HUES48 (cell line): Measurements from ENCODE around the gene SEMA3A.

Experiments used
- H3K27ac ChIP-seq: one replicate; pipeline ENCODE4 v1.7.0; 2013; ENCODE audit warnings: low read depth, low read length, inconsistent platforms
- H3K27me3 ChIP-seq: 2 replicates; pipeline ENCODE4 v1.6.1; 2013; ENCODE audit warnings: mild to moderate bottlenecking, low read length; ENCODE audit not compliant: control insufficient read depth, insufficient read depth
- H3K36me3 ChIP-seq: 2 replicates; pipeline ENCODE4 v1.6.1; 2013; ENCODE audit warnings: low read length; ENCODE audit not compliant: control insufficient read depth, insufficient read depth
- H3K4me1 ChIP-seq: 2 replicates; pipeline ENCODE4 v1.6.1; 2013; ENCODE audit warnings: mild to moderate bottlenecking, low read length; ENCODE audit not compliant: control insufficient read depth, insufficient read depth
- H3K4me3 ChIP-seq: 2 replicates; pipeline ENCODE4 v1.5.1; 2013; ENCODE audit warnings: mild to moderate bottlenecking, low read depth, low read length
- H3K9ac ChIP-seq: 2 replicates; pipeline ENCODE4 v1.6.1; 2013; ENCODE audit warnings: mild to moderate bottlenecking, low read depth, low read length, moderate library complexity
- H3K9me3 ChIP-seq: 2 replicates; pipeline ENCODE4 v1.6.1; 2013; ENCODE audit warnings: low read length; ENCODE audit not compliant: control insufficient read depth, insufficient read depth

Gene SEMA3A

DNA sequence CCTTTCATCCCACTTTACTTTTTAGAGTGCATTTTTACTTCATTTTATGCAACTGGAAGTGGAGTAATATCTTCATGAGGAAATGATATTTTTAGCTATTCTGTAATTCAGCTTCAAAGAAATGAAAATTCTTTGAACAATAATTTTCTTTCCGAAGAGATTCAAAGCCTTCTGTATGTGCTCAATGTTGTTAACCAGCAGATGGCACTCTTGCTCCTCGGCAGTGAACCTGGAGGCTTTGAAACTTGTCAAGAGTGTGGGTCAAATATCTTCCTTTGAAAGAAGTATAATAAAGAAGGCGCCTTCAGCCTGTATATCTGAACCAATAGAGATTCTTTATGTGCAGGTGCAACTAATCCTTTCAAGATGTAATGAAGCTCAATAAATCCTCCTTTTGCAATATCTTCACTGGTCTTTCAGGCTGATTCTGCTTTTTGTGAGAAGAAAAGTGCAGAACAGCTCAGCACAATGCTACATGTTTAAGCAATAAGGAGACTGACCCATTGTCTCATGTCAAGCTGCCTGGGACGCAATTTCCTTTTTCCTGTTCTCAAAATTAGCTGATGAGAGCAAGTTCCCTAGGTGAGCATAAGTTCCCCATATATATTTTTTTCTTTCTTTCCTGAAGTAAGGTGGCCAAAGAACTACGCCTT lies 258.4 kb downstream of the SEMA3A start:
- H3K27ac ChIP-seq: no peak overlapping the region
- no peaks in the 10 kb centered on the region for H3K36me3 ChIP-seq
- H3K27me3 ChIP-seq: no peaks in the 10 kb centered on the region
- H3K9ac ChIP-seq: no peak overlapping the region
- no peak overlapping the region for H3K4me3 ChIP-seq
- H3K9me3 ChIP-seq: no peaks in the 10 kb centered on the region
- H3K4me1 ChIP-seq: peaks cover 3% of the 10 kb centered on the region; the same call in 1 of the 2 replicates

GRCh38 chr7:83934118-83934734 lies 260.4 kb downstream of the SEMA3A start:
- Histone ChIP-seq H3K36me3 (no peaks in the 10 kb centered on the region), H3K9ac (no peak overlapping the region), H3K27me3 (no peaks in the 10 kb centered on the region), H3K4me3 (no peak overlapping the region), H3K4me1 (peaks cover 3% of the 10 kb centered on the region; the same call in 1 of the 2 replicates), H3K27ac (no peak overlapping the region), H3K9me3 (no peaks in the 10 kb centered on the region)

DNA sequence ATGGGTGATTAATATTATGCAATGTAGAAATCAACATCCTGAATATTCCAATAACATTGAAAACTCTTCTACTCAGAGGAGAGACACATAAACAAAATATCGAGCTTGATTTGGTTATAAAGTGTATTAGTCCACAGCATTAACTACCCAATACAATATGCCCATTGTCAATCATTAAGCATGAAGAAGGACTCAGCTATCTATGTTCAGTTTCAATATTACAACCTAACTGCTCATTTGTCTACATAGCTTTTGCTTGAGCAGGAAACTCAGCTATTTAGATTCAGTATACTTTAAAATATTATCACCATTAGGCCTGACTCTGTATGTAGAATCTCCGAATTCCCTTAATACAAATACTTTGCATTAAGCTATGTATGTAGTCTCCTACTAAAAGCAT lies 262.6 kb downstream of the SEMA3A start:
- no peaks in the 10 kb centered on the region for H3K36me3 ChIP-seq
- H3K27ac ChIP-seq: no peak overlapping the region
- peaks cover 3% of the 10 kb centered on the region; the same call in 1 of the 2 replicates for H3K4me1 ChIP-seq
- no peaks in the 10 kb centered on the region for H3K27me3 ChIP-seq
- H3K9ac ChIP-seq: no peak overlapping the region
- no peak overlapping the region for H3K4me3 ChIP-seq
- no peaks in the 10 kb centered on the region for H3K9me3 ChIP-seq

GRCh38 chr7:83930262-83930661 lies 264.3 kb downstream of the SEMA3A start:
- no peaks in the 10 kb centered on the region for H3K4me1 ChIP-seq
- no peaks in the 10 kb centered on the region for H3K9me3 ChIP-seq
- H3K27ac ChIP-seq: no peak overlapping the region
- H3K9ac ChIP-seq: no peak overlapping the region
- H3K36me3 ChIP-seq: no peaks in the 10 kb centered on the region
- H3K4me3 ChIP-seq: no peak overlapping the region
- no peaks in the 10 kb centered on the region for H3K27me3 ChIP-seq

DNA sequence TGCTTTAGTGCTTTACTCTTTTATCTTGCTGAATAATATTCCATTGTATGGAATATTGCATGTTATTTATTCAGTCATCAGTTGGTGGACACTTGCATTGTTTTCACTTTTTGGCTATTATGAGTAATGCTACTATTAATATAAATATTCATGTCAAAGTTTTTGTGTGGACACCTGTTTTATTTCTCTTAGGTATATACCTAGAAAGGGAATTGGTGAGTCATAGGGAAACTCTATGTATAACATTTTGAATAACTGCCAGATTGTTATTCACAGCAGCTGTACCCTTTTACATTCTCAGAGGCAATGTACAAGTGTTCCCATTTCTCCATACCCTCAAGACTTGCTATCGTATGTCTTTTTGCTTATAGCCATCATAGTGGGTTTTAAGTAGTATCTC lies 268.7 kb downstream of the SEMA3A start:
- Histone ChIP-seq H3K4me1 (peaks cover 8% of the 10 kb centered on the region; the same call in 1 of the 2 replicates), H3K9ac (no peak overlapping the region), H3K27me3 (no peaks in the 10 kb centered on the region), H3K9me3 (no peaks in the 10 kb centered on the region), H3K4me3 (no peak overlapping the region), H3K27ac (no peak overlapping the region), H3K36me3 (no peaks in the 10 kb centered on the region)

DNA sequence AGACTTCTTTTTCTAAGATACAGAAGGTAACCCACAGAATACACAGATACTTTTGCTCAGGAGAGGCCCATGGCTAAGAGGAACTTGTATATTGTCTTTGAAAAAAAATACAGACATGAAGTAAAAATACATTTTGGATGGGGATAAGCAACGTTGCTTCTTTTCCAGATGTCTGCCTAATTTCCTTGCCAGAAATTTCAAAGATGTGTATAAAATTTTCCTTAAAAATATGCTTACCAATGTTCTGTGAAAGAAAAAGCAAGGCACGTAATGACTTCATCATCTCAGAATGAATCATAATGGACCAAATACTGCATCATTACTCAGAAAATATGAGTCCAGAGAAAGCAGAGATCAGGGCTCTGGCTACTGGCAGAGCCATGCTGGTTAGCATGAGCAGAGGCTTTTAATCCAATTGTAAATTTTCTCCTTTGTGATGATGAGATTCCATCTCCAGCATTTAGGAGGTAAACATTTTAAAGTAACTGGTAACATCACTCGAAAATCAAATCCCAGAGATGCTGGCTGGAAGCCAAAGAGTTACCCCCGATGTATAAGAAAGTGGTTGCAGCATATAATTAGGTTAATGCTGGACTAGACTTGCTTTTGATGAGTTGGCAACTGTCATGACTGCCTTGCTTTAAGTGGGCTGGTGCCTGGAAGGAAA lies 272.5 kb downstream of the SEMA3A start:
- peaks cover 8% of the 10 kb centered on the region; the same call in 1 of the 2 replicates for H3K4me1 ChIP-seq
- H3K4me3 ChIP-seq: no peak overlapping the region
- no peaks in the 10 kb centered on the region for H3K36me3 ChIP-seq
- H3K27me3 ChIP-seq: no peaks in the 10 kb centered on the region
- H3K27ac ChIP-seq: no peak overlapping the region
- no peaks in the 10 kb centered on the region for H3K9me3 ChIP-seq
- H3K9ac ChIP-seq: no peak overlapping the region

GRCh38 chr7:83921271-83921940 lies 273.2 kb downstream of the SEMA3A start:
- Histone ChIP-seq H3K4me3 (no peak overlapping the region), H3K4me1 (peaks cover 8% of the 10 kb centered on the region; the same call in 1 of the 2 replicates), H3K27ac (no peak overlapping the region), H3K9me3 (no peaks in the 10 kb centered on the region), H3K36me3 (no peaks in the 10 kb centered on the region), H3K27me3 (no peaks in the 10 kb centered on the region), H3K9ac (no peak overlapping the region)

DNA sequence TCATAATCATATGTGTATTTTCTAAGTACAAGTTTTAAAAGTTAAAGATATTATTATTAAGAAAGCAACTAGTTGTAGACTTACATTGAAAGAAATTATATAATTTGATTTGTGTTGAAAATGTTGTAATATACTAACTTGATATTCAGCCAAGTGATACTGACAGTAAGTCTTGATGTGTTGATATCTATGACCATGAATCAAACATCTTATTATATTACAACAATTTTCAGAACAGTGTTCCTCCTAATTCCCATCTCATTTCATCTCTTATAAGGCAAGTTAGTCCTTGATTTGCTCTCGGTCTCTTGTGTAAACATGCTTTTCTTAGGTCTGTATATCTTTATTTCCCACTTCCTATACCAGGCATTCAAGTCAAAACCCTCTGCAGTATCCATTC lies 276.4 kb downstream of the SEMA3A start:
- H3K4me3 ChIP-seq: no peak overlapping the region
- H3K9me3 ChIP-seq: no peaks in the 10 kb centered on the region
- H3K27ac ChIP-seq: no peak overlapping the region
- peaks cover 8% of the 10 kb centered on the region; the same call in 1 of the 2 replicates for H3K4me1 ChIP-seq
- H3K27me3 ChIP-seq: no peaks in the 10 kb centered on the region
- H3K9ac ChIP-seq: no peak overlapping the region
- no peaks in the 10 kb centered on the region for H3K36me3 ChIP-seq

- Histone ChIP-seq H3K27ac (no peak overlapping the region), H3K9me3 (no peaks in the 10 kb centered on the region), H3K9ac (no peak overlapping the region), H3K27me3 (no peaks in the 10 kb centered on the region), H3K4me3 (no peak overlapping the region), H3K36me3 (no peaks in the 10 kb centered on the region), H3K4me1 (no peaks in the 10 kb centered on the region)
Measured at GRCh38 chr7:83913174-83913573, 281.4 kb downstream of the SEMA3A start.

- H3K27me3 ChIP-seq: no peaks in the 10 kb centered on the region
- H3K4me1 ChIP-seq: no peaks in the 10 kb centered on the region
- no peak overlapping the region for H3K27ac ChIP-seq
- H3K9me3 ChIP-seq: no peaks in the 10 kb centered on the region
- H3K9ac ChIP-seq: no peak overlapping the region
- no peaks in the 10 kb centered on the region for H3K36me3 ChIP-seq
- no peak overlapping the region for H3K4me3 ChIP-seq
Measured at GRCh38 chr7:83908526-83908925, 286.1 kb downstream of the SEMA3A start.
